Testis (tissue), 3 donors: Measurements from ENCODE around the gene CNKSR2. TPM values are rescaled to one million over a fixed set of nuclear protein-coding genes. Genes with fewer than 3 reads are reported as not detected.

Experiments used
- DNase-seq: peaks from one replicate; pipeline ENCODE4 v3.0.0-alpha.2; 2019
- H3K27ac ChIP-seq, 2 donors: fragments of 200-600 bp; sonication (generic); one replicate each; pipeline ENCODE4 v1.5.1; 2019
- H3K27me3 ChIP-seq: fragments of 200-600 bp; sonication (generic); one replicate; pipeline ENCODE4 v1.5.1; 2019
- H3K36me3 ChIP-seq: fragments of 200-600 bp; sonication (generic); one replicate; pipeline ENCODE4 v1.5.1; 2017; ENCODE audit warnings: low read depth; ENCODE audit errors: missing control alignments
- H3K4me1 ChIP-seq: fragments of 200-600 bp; sonication (generic); one replicate; pipeline ENCODE4 v1.5.1; 2019
- H3K4me3 ChIP-seq, 2 donors: fragments of 200-600 bp; sonication (generic); one replicate each; pipeline ENCODE4 v1.5.1; 2017 to 2019
- H3K9me3 ChIP-seq: fragments of 200-600 bp; sonication (generic); one replicate; pipeline ENCODE4 v1.5.1; 2017
- POLR2A ChIP-seq: fragments of 450-650 bp; IDR thresholded peaks from one replicate; pipeline ENCODE4 v1.6.1; 2017; ENCODE audit warnings: antibody characterized with exemption, mild to moderate bottlenecking, moderate library complexity
- WGBS, 2 donors: methylation state at CpG; one replicate each; pipeline ENCODE4 v1.1.5; 2018; 5-methylcytosine and 5-hydroxymethylcytosine counted together
- intact Hi-C: fragments of 100-400 bp; cut with DNase I; formaldehyde crosslinking; loops from one replicate; pipeline ENCODE4 v1.15.1; 2023; ENCODE audit warnings: low total_unique reads
- polyA plus RNA-seq: library from polyadenylated mRNA; stranded (reverse); fragments of 350-450 nt; fragmentation: Illumina TruSeq; extraction: RNeasy Lipid Tissue Mini Kit (QIAGEN cat#74804); gene quantifications from one replicate; pipeline ENCODE4 v1.2.3, GENCODE V29; 2014; ENCODE audit warnings: low read depth, low replicate concordance; ENCODE audit not compliant: insufficient read depth
- total RNA-seq, 2 donors: library from RNA; depleted of rRNA; stranded (reverse); fragments of >200 nt; gene quantifications; one replicate each; pipeline ENCODE4 v1.2.3, GENCODE V29; 2016
- TF ChIP-seq, protein P1 (sequence below), 3 experiments: fragments of 450-650 bp in 2 of 3; fragments of 200-600 bp in 1 of 3; sonication (generic) in 1 of 3; IDR thresholded peaks; one replicate each; pipeline ENCODE4 v1.5.1; 2016 to 2019; ENCODE audit warnings: antibody characterized with exemption in 3 of 3, mild to moderate bottlenecking in 2 of 3, moderate library complexity in 1 of 3

Gene CNKSR2
- total and polyA plus RNA-seq, 3 donors from 2014 or later, result 2.1 to 17.3 (median 13.2) TPM

DNA sequence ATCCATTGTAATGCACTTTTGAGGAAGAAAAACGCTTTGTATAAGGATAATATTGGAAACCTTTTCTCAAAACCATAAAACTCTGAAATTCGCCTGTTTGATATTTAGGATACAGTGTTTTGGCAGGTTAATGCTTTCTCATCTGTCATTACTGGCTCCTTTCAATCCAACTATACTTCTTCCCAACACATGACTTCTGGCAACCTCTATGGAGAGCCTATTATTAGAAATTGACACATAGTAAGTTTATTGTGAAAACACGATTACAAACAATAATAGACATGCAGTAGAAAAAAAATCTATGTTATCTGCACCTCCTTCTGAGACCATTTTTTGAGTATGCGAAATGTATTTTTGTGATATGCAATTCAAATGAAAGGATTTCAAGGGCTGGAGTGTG, 288.5 kb downstream of the CNKSR2 start:
- no peak for TF ChIP-seq POLR2A
- TF ChIP-seq, protein P1, sequence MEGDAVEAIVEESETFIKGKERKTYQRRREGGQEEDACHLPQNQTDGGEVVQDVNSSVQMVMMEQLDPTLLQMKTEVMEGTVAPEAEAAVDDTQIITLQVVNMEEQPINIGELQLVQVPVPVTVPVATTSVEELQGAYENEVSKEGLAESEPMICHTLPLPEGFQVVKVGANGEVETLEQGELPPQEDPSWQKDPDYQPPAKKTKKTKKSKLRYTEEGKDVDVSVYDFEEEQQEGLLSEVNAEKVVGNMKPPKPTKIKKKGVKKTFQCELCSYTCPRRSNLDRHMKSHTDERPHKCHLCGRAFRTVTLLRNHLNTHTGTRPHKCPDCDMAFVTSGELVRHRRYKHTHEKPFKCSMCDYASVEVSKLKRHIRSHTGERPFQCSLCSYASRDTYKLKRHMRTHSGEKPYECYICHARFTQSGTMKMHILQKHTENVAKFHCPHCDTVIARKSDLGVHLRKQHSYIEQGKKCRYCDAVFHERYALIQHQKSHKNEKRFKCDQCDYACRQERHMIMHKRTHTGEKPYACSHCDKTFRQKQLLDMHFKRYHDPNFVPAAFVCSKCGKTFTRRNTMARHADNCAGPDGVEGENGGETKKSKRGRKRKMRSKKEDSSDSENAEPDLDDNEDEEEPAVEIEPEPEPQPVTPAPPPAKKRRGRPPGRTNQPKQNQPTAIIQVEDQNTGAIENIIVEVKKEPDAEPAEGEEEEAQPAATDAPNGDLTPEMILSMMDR (IDR thresholded peaks at IDR 0.05), result no peak
- DNase-seq, result no peak
- Histone ChIP-seq H3K27ac (no peak overlapping the region), H3K9me3 (no peaks in the 10 kb centered on the region), H3K27me3 (no peaks in the 10 kb centered on the region), H3K36me3 (no peaks in the 10 kb centered on the region), H3K4me1 (no peaks in the 10 kb centered on the region), H3K4me3 (no peak overlapping the region)
- intact Hi-C loops, result no loop called here
- WGBS, 2 donors, result 86 to 90% methylated on average over 4 of the region's 4 CpGs

DNA sequence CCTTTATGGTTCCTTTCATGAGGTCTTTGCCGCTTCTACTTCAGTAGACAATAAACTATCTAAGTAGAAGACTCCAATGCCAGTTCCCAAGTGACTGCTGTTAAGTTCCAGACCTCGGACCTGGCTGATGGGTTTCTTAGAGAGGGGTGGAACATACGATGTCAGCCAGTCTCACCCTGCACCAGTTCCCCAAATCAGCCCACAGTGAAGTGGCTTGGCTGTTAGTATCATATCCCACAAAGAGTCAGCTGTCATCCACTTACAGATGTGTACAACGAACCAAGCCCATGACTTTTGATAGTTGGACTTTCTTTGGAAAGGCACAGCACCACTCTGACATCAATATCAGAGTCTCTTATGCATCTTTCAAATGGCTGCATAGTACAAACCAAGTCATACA, 292.0 kb downstream of the CNKSR2 start:
- no peak overlapping the region for H3K4me3 ChIP-seq
- TF ChIP-seq, protein P1 (IDR thresholded peaks at IDR 0.05), result no peak
- no peak for TF ChIP-seq POLR2A

DNA sequence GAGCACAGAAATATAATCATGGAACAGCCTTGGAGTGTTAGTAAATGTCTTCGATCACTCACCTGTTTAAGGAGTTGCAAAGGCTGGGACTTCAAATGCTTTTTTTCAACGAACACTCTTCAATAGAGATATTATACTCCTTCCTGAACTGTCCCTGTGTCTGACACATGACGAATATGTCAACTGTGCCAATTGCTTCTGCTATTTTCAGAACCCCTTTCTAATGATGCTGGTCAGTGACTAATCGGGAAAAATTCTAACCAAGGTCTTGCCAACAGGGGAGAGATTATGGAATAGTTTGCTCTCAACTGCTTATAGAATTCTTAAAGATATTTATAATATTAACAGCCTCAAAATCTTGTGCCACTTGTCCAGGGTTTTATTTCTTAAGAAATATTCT, 292.5 kb downstream of the CNKSR2 start:
- no peak overlapping the region for H3K4me3 ChIP-seq
- no peaks in the 10 kb centered on the region for H3K27me3 ChIP-seq
- intact Hi-C loops, result no loop called here
- no peaks in the 10 kb centered on the region for H3K36me3 ChIP-seq
- TF ChIP-seq, protein P1 (IDR thresholded peaks at IDR 0.05), result no peak
- TF ChIP-seq POLR2A, result no peak
- no peak overlapping the region for H3K27ac ChIP-seq
- H3K9me3 ChIP-seq, result no peaks in the 10 kb centered on the region
- 87 to 89% methylated on average over 3 to 4 of the region's 4 CpGs for WGBS, 2 donors
- H3K4me1 ChIP-seq, result no peaks in the 10 kb centered on the region
- DNase-seq, result no peak

More for the DNA sequence above, 292.0 kb downstream of the CNKSR2 start:
- H3K36me3 ChIP-seq, result no peaks in the 10 kb centered on the region
- WGBS, 2 donors, result 92 to 96% methylated on average over 3 to 4 of the region's 4 CpGs
- H3K27ac ChIP-seq, result no peak overlapping the region
- no peaks in the 10 kb centered on the region for H3K4me1 ChIP-seq
- no peaks in the 10 kb centered on the region for H3K9me3 ChIP-seq
- DNase-seq, result no peak
- no peaks in the 10 kb centered on the region for H3K27me3 ChIP-seq
- intact Hi-C loops, result no loop called here

DNA sequence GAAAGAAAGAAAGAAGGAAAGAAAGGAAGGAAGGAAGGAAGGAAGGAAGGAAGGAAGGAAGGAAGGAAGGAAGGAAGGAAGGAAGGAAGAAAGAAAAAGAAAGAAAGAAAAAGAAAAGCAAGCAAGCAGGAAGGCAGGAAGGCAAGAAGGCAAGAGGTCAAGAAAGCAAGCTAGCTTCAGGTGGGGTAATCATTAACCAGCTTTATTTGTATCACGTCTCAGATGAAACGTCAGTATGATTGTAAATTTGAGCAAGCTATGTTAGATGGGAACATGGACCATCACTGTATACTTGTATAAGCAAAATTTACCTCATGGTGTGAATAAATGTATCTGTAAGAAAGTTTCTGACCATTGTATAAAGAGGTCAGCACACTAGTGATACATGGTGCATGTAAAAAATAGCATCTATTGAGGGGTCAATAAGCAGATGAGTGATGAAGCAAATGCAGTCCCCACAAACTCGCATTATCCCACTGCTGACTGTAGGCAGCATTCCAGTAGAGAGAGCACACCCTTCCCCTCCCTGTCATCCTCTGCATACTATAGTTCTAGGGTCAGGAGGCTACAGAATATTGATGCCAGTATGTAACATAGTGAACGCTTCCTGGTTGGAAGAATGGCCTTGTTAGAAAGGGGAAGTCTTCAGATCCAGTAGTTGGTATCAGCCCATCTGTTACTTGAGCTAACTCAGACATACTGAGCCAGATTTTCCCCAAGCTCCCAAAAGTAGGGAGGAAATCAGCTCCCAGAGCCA, 300.4 kb downstream of the CNKSR2 start:
- H3K27me3 ChIP-seq, result no peaks in the 10 kb centered on the region
- intact Hi-C loops, result no loop called here
- no peak overlapping the region for H3K4me3 ChIP-seq
- WGBS, 2 donors, result 84 to 86% methylated on average over 4 of the region's 4 CpGs
- no peak for DNase-seq
- no peak for TF ChIP-seq POLR2A
- TF ChIP-seq, protein P1 (IDR thresholded peaks at IDR 0.05), result no peak
- H3K4me1 ChIP-seq, result no peaks in the 10 kb centered on the region
- H3K27ac ChIP-seq, result no peak overlapping the region
- H3K9me3 ChIP-seq, result no peaks in the 10 kb centered on the region
- no peaks in the 10 kb centered on the region for H3K36me3 ChIP-seq

DNA sequence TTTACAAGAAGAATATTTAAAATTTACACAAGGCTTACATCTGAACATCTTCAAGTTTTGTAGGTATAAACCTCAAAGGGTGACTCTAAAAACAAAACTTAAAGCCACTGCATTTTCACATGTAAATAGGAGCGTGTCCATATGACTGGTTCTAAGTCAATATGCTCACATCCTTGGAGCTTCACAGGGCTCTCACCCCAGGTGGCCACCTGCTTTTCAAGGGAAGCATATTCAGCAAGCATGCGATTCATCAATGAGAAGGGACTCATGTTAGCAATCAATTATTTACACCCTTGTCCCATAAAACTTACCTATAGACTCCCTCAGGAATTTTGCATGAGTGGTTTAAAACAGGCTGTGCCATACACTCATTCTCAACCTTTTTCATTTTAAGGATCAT, 301.7 kb downstream of the CNKSR2 start:
- TF ChIP-seq POLR2A, result no peak
- Histone ChIP-seq H3K27me3 (no peaks in the 10 kb centered on the region), H3K27ac (no peak overlapping the region), H3K36me3 (no peaks in the 10 kb centered on the region), H3K4me3 (no peak overlapping the region), H3K4me1 (no peaks in the 10 kb centered on the region), H3K9me3 (no peaks in the 10 kb centered on the region)
- 45 to 77% methylated on average over 2 of the region's 2 CpGs for WGBS, 2 donors
- intact Hi-C loops, result no loop called here
- no peak for DNase-seq
